K562 (cell line): ENCODE measurements around the gene TNIK.

ENCODE experiments used
- ARNT ChIP-seq, 2 experiments: fragments of 450-650 bp; IDR thresholded peaks; 2 replicates each; pipeline ENCODE4 v1.6.1; 2016; ENCODE audit warnings: mild to moderate bottlenecking in 1 of 2
- CAMTA2 ChIP-seq: fragments of 250-450 bp; sonication (Bioruptor Pico); conservative IDR thresholded peaks from 2 replicates; pipeline ENCODE4 v1.5.1; 2022
- IRF2 ChIP-seq: sonication (generic); formaldehyde crosslinking; IDR thresholded peaks from 2 replicates; pipeline ENCODE4 v1.8.1; 2022; ENCODE audit warnings: mild to moderate bottlenecking, missing genetic modification reagents
- TF ChIP-seq, protein P1 (sequence below), 3 experiments: IDR thresholded peaks in 2 of 3; conservative IDR thresholded peaks in 1 of 3; 2 replicates each; pipeline ENCODE4 v1.5.1; 2011 to 2012; ENCODE audit warnings: low read length in 3 of 3, mild to moderate bottlenecking in 3 of 3, control low read depth in 2 of 3, improper control_type of control experiment in 1 of 3, inconsistent platforms in 1 of 3, low read depth in 1 of 3, mixed read lengths in 1 of 3, moderate library complexity in 1 of 3; ENCODE audit not compliant: insufficient read depth in 2 of 3
- TF ChIP-seq, protein P2 (sequence below): sonication (generic); formaldehyde crosslinking; IDR thresholded peaks from 2 replicates; pipeline ENCODE4 v1.8.0; 2022; ENCODE audit warnings: mild to moderate bottlenecking, missing genetic modification reagents, borderline replicate concordance

DNA sequence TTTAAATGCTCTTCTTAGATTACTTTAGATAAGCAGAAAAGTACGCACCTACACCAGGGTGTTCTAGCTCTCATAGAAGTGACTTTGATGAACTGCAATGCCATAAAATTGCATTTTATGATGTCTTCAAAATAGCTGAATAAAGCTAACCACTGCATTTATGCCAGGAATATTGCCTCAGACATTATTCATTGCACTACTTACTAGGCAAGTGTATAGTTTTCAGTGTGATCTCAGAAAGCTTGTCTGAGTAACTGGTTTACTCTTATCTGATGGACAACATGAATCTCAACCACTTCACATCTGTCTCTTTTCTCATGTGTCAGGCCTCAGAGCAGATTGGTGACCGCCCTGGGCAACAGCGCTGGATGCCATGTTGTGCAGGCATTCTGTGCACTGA, 314.4 kb downstream of the TNIK start:
- TF ChIP-seq ARNT (IDR thresholded peaks at IDR 0.05) (no peak), CAMTA2 (CRISPR knock-in tag) (no peak), IRF2 (CRISPR knock-in tag) (no peak)
- TF ChIP-seq, protein P1, sequence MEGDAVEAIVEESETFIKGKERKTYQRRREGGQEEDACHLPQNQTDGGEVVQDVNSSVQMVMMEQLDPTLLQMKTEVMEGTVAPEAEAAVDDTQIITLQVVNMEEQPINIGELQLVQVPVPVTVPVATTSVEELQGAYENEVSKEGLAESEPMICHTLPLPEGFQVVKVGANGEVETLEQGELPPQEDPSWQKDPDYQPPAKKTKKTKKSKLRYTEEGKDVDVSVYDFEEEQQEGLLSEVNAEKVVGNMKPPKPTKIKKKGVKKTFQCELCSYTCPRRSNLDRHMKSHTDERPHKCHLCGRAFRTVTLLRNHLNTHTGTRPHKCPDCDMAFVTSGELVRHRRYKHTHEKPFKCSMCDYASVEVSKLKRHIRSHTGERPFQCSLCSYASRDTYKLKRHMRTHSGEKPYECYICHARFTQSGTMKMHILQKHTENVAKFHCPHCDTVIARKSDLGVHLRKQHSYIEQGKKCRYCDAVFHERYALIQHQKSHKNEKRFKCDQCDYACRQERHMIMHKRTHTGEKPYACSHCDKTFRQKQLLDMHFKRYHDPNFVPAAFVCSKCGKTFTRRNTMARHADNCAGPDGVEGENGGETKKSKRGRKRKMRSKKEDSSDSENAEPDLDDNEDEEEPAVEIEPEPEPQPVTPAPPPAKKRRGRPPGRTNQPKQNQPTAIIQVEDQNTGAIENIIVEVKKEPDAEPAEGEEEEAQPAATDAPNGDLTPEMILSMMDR (IDR thresholded peaks at IDR 0.05 in 2 of 3, conservative IDR thresholded peaks at IDR 0.05 in 1 of 3; ENCODE audit: insufficient read depth in 2 of 3, low read depth in 1 of 3, low read length in 3 of 3) = no peak
- TF ChIP-seq, protein P2, sequence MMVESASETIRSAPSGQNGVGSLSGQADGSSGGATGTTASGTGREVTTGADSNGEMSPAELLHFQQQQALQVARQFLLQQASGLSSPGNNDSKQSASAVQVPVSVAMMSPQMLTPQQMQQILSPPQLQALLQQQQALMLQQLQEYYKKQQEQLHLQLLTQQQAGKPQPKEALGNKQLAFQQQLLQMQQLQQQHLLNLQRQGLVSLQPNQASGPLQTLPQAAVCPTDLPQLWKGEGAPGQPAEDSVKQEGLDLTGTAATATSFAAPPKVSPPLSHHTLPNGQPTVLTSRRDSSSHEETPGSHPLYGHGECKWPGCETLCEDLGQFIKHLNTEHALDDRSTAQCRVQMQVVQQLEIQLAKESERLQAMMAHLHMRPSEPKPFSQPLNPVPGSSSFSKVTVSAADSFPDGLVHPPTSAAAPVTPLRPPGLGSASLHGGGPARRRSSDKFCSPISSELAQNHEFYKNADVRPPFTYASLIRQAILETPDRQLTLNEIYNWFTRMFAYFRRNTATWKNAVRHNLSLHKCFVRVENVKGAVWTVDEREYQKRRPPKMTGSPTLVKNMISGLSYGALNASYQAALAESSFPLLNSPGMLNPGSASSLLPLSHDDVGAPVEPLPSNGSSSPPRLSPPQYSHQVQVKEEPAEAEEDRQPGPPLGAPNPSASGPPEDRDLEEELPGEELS = no peak
